ENCODE results near the gene DPF3.

Gene DPF3

DNA sequence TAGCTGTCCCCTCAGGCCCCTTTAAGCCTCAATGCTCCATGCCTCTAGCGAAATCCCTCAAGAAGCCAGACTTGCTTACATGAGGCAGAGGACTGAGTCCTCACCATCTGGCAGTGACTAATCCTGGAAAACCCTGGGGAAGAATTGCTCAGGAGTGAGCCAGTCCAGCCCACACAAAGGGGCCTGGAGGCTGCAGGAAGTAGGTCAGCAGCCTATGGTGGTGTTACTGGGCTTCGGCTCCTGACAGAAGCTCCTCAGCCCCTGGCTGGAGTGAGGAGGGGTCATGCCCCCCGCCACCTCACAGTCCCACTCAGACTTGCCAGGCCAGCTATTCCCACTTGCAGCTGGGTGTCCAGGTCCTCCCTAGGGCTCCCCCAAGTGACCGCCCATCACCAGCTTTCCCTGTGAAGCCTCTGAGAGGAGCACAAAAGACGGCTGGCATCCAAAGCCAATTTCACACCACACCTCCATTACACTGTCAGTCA lies 250.5 kb downstream of the DPF3 start:
- peak; percentile 85 to 87 for DNase-seq

GRCh38 chr14:72640911-72641485 lies 252.9 kb downstream of the DPF3 start:
- Histone ChIP-seq H2BK120ac (ENCODE audit: insufficient read depth, low read length, poor library complexity) (no peak overlapping the region), H2BK12ac (ENCODE audit: low read length) (no peak overlapping the region), H3K9ac (ENCODE audit: low read length) (no peak overlapping the region), H3K23ac (ENCODE audit: low read length) (no peak overlapping the region), H3K18ac (ENCODE audit: low read length) (no peak overlapping the region), H3K9me3 (ENCODE audit: insufficient read depth, low read depth, low read length) (peaks cover 5% of the 10 kb centered on the region), H3K79me2 (ENCODE audit: control insufficient read depth, insufficient read depth, low read length, poor library complexity) (no peaks in the 10 kb centered on the region), H2AFZ (ENCODE audit: insufficient read depth, low read length, poor library complexity) (no peak overlapping the region), H3K27ac (ENCODE audit: low read depth, low read length) (no peak overlapping the region), H2BK5ac (ENCODE audit: low read depth, low read length, poor library complexity) (no peak overlapping the region), H3K4me3 (ENCODE audit: low read depth, low read length) (no peak overlapping the region), H4K91ac (ENCODE audit: low read depth, low read length) (no peak overlapping the region), H3K27me3 (ENCODE audit: insufficient read depth, low read length) (no peaks in the 10 kb centered on the region), H3K4ac (ENCODE audit: low read depth, low read length) (no peak overlapping the region), H2AK5ac (ENCODE audit: low read length) (no peak overlapping the region), H3K36me3 (ENCODE audit: control insufficient read depth in 1 of 2, insufficient read depth in 2 of 2, low read length in 2 of 2) (no peaks in the 10 kb centered on the region), H4K12ac (ENCODE audit: low read depth, low read length) (no peak overlapping the region), H3K4me1 (ENCODE audit: control insufficient read depth in 1 of 2, insufficient read depth in 2 of 2, low read length in 2 of 2) (peaks cover 14 to 22% of the 10 kb centered on the region in 2 experiments), H4K8ac (ENCODE audit: low read depth, low read length) (no peak overlapping the region), H3K79me1 (ENCODE audit: low read length) (peaks cover 14% of the 10 kb centered on the region), H3K4me2 (ENCODE audit: low read length) (no peak overlapping the region), H3K14ac (ENCODE audit: low read length) (no peak overlapping the region)
- no peak for DNase-seq
- WGBS (ENCODE audit: extremely low coverage, insufficient coverage, insufficient read length) = no CpG with 5 or more reads among the region's 8 CpGs

More for the DNA sequence above, 250.5 kb downstream of the DPF3 start:
- H3K18ac ChIP-seq (ENCODE audit: low read length) = peak overlapping the region; percentile 57
- peak overlapping the region; percentile 57 for H4K8ac ChIP-seq (ENCODE audit: low read depth, low read length)
- H3K9ac ChIP-seq (ENCODE audit: low read length) = no peak overlapping the region
- peak overlapping the region; percentile 50 for H2AFZ ChIP-seq (ENCODE audit: insufficient read depth, low read length, poor library complexity)
- peaks cover 16% of the 10 kb centered on the region for H3K79me1 ChIP-seq (ENCODE audit: low read length)
- peak overlapping the region; percentile 78 for H2BK12ac ChIP-seq (ENCODE audit: low read length)
- peak overlapping the region; percentile 85 for H2BK120ac ChIP-seq (ENCODE audit: insufficient read depth, low read length, poor library complexity)
- no peaks in the 10 kb centered on the region for H3K36me3 ChIP-seq (ENCODE audit: control insufficient read depth in 1 of 2, insufficient read depth in 2 of 2, low read length in 2 of 2)
- WGBS (ENCODE audit: extremely low coverage, insufficient coverage, insufficient read length) = no CpG with 5 or more reads among the region's 5 CpGs
- H3K4me1 ChIP-seq (ENCODE audit: control insufficient read depth in 1 of 2, insufficient read depth in 2 of 2, low read length in 2 of 2) = peaks cover 23 to 34% of the 10 kb centered on the region in 2 experiments
- peak overlapping the region; percentile 37 for H3K14ac ChIP-seq (ENCODE audit: low read length)
- no peaks in the 10 kb centered on the region for H3K79me2 ChIP-seq (ENCODE audit: control insufficient read depth, insufficient read depth, low read length, poor library complexity)
- peak overlapping the region; percentile 56 for H2AK5ac ChIP-seq (ENCODE audit: low read length)
- H4K12ac ChIP-seq (ENCODE audit: low read depth, low read length) = no peak overlapping the region
- H2BK5ac ChIP-seq (ENCODE audit: low read depth, low read length, poor library complexity) = peak overlapping the region; percentile 73
- peak overlapping the region; percentile 74 for H3K27ac ChIP-seq (ENCODE audit: low read depth, low read length)
- H3K4me2 ChIP-seq (ENCODE audit: low read length) = no peak overlapping the region
- H3K9me3 ChIP-seq (ENCODE audit: insufficient read depth, low read depth, low read length) = peaks cover 5% of the 10 kb centered on the region
- no peaks in the 10 kb centered on the region for H3K27me3 ChIP-seq (ENCODE audit: insufficient read depth, low read length)
- H3K4ac ChIP-seq (ENCODE audit: low read depth, low read length) = peak overlapping the region; percentile 34
- H4K91ac ChIP-seq (ENCODE audit: low read depth, low read length) = peak overlapping the region; percentile 81
- no peak overlapping the region for H3K4me3 ChIP-seq (ENCODE audit: low read depth, low read length)
- no peak overlapping the region for H3K23ac ChIP-seq (ENCODE audit: low read length)

DNA sequence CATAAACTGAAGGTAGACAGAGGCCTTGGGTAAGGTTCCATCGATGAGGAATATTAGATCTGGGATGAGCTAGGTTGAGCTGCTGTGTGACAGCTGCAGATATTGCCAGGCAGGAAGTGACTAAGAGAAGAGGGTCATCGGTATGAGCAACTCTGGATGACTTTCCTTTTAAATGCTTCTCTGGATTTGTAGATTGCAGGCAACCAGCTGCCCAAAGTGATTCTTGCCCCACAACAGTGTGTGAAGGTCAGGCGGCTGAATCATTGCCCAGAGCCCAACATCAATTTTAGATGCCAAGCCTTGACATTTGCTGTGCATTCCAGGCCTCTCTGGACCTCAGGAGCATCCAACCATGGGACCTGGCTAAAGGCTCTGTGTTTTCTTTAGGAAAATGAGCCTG lies 255.9 kb downstream of the DPF3 start:
- Histone ChIP-seq H2BK5ac (ENCODE audit: low read depth, low read length, poor library complexity) (no peak overlapping the region), H3K9me3 (ENCODE audit: insufficient read depth, low read depth, low read length) (peaks cover 5% of the 10 kb centered on the region), H3K27me3 (ENCODE audit: insufficient read depth, low read length) (no peaks in the 10 kb centered on the region), H3K27ac (ENCODE audit: low read depth, low read length) (no peak overlapping the region), H4K8ac (ENCODE audit: low read depth, low read length) (no peak overlapping the region), H3K4me2 (ENCODE audit: low read length) (no peak overlapping the region), H3K79me1 (ENCODE audit: low read length) (peaks cover 6% of the 10 kb centered on the region), H2AK5ac (ENCODE audit: low read length) (no peak overlapping the region), H3K4ac (ENCODE audit: low read depth, low read length) (no peak overlapping the region), H2AFZ (ENCODE audit: insufficient read depth, low read length, poor library complexity) (no peak overlapping the region), H3K14ac (ENCODE audit: low read length) (no peak overlapping the region), H3K18ac (ENCODE audit: low read length) (no peak overlapping the region), H3K36me3 (ENCODE audit: control insufficient read depth in 1 of 2, insufficient read depth in 2 of 2, low read length in 2 of 2) (no peaks in the 10 kb centered on the region), H4K12ac (ENCODE audit: low read depth, low read length) (no peak overlapping the region), H3K4me1 (ENCODE audit: control insufficient read depth in 1 of 2, insufficient read depth in 2 of 2, low read length in 2 of 2) (peaks cover 2 to 6% of the 10 kb centered on the region in 2 experiments), H3K79me2 (ENCODE audit: control insufficient read depth, insufficient read depth, low read length, poor library complexity) (no peaks in the 10 kb centered on the region), H4K91ac (ENCODE audit: low read depth, low read length) (no peak overlapping the region), H2BK12ac (ENCODE audit: low read length) (no peak overlapping the region), H3K23ac (ENCODE audit: low read length) (no peak overlapping the region), H3K9ac (ENCODE audit: low read length) (no peak overlapping the region), H3K4me3 (ENCODE audit: low read depth, low read length) (no peak overlapping the region), H2BK120ac (ENCODE audit: insufficient read depth, low read length, poor library complexity) (no peak overlapping the region)
- no CpG with 5 or more reads among the region's 3 CpGs for WGBS (ENCODE audit: extremely low coverage, insufficient coverage, insufficient read length)
- DNase-seq = no peak

DNA sequence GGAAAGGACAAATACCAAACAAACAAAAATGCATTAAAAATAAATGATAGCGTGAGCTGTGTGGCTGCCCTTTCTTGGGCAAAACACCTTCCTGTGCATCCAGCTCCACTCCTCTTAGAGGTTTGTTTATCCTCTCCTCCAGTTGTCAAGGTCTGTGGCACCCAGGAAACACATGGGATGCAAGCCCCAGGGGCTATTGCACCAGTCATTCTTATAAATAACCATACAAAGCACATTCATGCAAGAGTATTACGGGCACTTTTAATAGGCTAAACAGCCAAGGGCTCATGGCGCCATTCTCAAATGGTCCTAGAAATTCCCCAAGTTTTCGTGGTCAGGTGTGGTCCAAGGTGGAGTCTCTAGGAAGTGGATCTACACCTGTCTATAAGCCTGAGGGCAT lies 257.0 kb downstream of the DPF3 start:
- no peak overlapping the region for H4K8ac ChIP-seq (ENCODE audit: low read depth, low read length)
- H2BK12ac ChIP-seq (ENCODE audit: low read length) = no peak overlapping the region
- H3K4me3 ChIP-seq (ENCODE audit: low read depth, low read length) = no peak overlapping the region
- H3K18ac ChIP-seq (ENCODE audit: low read length) = no peak overlapping the region
- H2BK5ac ChIP-seq (ENCODE audit: low read depth, low read length, poor library complexity) = no peak overlapping the region
- no peak overlapping the region for H2AK5ac ChIP-seq (ENCODE audit: low read length)
- no peak overlapping the region for H4K91ac ChIP-seq (ENCODE audit: low read depth, low read length)
- H3K4me1 ChIP-seq (ENCODE audit: control insufficient read depth in 1 of 2, insufficient read depth in 2 of 2, low read length in 2 of 2) = no peaks in the 10 kb centered on the region
- H3K4me2 ChIP-seq (ENCODE audit: low read length) = no peak overlapping the region
- no peak overlapping the region for H2AFZ ChIP-seq (ENCODE audit: insufficient read depth, low read length, poor library complexity)
- H3K79me2 ChIP-seq (ENCODE audit: control insufficient read depth, insufficient read depth, low read length, poor library complexity) = no peaks in the 10 kb centered on the region
- H3K9ac ChIP-seq (ENCODE audit: low read length) = no peak overlapping the region
- no peak overlapping the region for H3K27ac ChIP-seq (ENCODE audit: low read depth, low read length)
- WGBS (ENCODE audit: extremely low coverage, insufficient coverage, insufficient read length) = no CpG with 5 or more reads among the region's 4 CpGs
- no peak overlapping the region for H3K4ac ChIP-seq (ENCODE audit: low read depth, low read length)
- H3K23ac ChIP-seq (ENCODE audit: low read length) = no peak overlapping the region
- H2BK120ac ChIP-seq (ENCODE audit: insufficient read depth, low read length, poor library complexity) = no peak overlapping the region
- no peaks in the 10 kb centered on the region for H3K36me3 ChIP-seq (ENCODE audit: control insufficient read depth in 1 of 2, insufficient read depth in 2 of 2, low read length in 2 of 2)
- H3K79me1 ChIP-seq (ENCODE audit: low read length) = no peaks in the 10 kb centered on the region
- peaks cover 3% of the 10 kb centered on the region for H3K9me3 ChIP-seq (ENCODE audit: insufficient read depth, low read depth, low read length)
- H3K27me3 ChIP-seq (ENCODE audit: insufficient read depth, low read length) = no peaks in the 10 kb centered on the region
- no peak overlapping the region for H4K12ac ChIP-seq (ENCODE audit: low read depth, low read length)
- DNase-seq = no peak
- no peak overlapping the region for H3K14ac ChIP-seq (ENCODE audit: low read length)

All from trophoblast cell (in vitro differentiated cells and primary cell).